Natural killer cell (primary cell): ENCODE data around the gene HDAC8. TPM values are rescaled to one million over a fixed set of nuclear protein-coding genes. Genes with fewer than 3 reads are reported as not detected.

Source experiments
- total RNA-seq, 4 donors: library from RNA; stranded (reverse); fragments of 120-200 nt in 1 of 4; gene quantifications; one replicate each; pipeline versions ENCODE4 v1.2.3 to v1.2.4, GENCODE V29; 2013 to 2022

Gene HDAC8
- total RNA-seq, 3 donors from 2014 or later (not counting 1 experiment from before 2014, with no cell fraction given): 24.3 to 30.4 (median 26.6) TPM

Other genes with a start within 250 kb of the HDAC8 start
- gene PHKA1, start 141.5 kb upstream of the HDAC8 start, total RNA-seq: under 1 TPM; 0.13 to 0.24 (median 0.16) TPM
- gene DMRTC1B, start 204.0 kb upstream of the HDAC8 start, total RNA-seq: under 1 TPM in 2 of 3 donors, not detected in 1; 0.33 to 0.91 TPM
- not detected for gene FAM236B, start 209.8 kb upstream of the HDAC8 start, total RNA-seq
- gene FAM236D, start 235.4 kb upstream of the HDAC8 start, total RNA-seq: not detected